ENCODE results near the gene GRIN1.
"Not testable (repeated sequence)": the region's sequence is repeated elsewhere in the genome, so short reads cannot be mapped to it uniquely, and the experiment has no call there.

The GRIN1 gene

DNA sequence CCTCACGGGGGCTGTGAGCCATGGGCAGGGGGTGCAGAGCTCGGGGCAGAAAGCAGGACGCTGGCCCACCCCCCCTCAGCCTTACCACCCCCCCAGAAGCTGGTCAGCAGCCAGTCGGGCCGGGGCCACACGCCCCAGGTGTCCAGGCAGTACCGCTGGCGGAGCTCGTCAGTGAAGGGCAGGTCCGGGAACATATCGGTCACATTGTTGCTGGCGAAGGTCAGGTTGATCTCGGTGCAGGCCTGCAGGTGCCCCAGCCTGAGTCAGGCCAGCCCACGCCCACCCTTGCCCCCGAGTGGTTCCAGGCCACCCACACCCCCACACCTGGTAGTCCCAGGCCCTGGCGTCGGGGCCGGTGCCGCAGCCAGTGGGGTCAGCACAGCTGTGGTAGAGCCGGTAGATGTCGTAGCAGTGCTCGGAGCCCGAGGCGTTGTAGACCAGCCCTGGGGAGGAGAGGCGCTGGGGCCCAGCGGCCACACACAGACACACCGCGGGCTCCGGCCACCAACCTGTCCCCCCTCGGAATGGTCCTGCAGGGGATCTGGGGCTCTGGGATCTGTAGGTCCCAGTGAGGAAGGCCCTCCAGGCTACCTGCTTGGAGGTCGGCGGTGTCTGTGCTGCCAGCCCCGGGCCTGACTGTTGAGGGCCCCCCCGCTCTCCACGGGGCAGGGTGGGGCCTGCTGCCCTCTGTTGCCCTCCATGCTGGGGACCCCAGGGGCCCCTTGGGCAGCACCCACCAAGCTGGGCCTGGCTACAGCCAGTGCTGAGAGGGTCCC is 27.0 kb upstream of the GRIN1 start:
- no peak for DNase-seq

DNA sequence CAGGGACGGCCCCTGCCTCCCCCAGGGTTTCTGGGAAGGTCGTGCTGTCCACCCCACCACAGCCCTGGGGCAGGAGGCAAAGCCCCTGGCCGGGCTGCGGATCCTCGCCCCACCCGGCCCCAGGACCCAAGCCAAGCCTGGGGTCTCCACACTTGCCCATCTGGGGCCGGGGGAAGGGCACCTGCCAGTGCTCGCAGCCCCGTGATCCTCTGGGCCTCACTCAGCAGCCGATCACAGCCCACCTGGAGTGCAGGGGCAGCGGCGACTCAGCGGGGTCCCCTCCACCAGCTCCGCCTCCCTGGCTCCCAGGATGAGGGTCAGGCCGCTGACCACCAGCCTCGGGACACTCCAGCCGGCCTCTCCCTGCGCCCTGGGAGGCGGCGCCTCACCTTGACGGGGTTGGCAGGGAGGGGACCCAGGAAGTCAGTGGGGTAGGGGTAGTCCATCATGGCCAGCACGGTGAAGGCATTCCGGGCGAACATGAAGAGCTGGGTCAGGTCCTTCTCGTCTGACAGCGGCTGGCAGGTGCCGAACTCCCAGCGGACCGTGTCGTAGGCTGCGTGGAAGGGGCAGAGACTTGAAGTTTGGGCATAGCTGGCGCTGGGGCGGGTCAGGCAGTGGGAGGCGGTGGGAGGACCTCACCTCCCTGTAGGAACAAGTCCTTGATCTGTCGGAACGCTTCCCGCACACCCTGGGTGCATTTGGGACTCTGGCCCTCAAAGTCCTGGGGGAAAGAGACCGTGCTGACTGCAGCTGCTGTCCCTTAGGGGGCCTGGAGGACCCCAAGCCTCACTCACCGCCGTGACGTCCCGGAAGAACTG is 26.2 kb upstream of the GRIN1 start:
- no peak for DNase-seq

- DNase-seq: peak in 2 of 5 donors; percentile 30 to 31
These were observed 25.4 kb upstream of the GRIN1 start for GRCh38 chr9:137113385-137114159.

GRCh38 chr9:137114220-137114612 is 24.7 kb upstream of the GRIN1 start:
- DNase-seq: no peak

DNA sequence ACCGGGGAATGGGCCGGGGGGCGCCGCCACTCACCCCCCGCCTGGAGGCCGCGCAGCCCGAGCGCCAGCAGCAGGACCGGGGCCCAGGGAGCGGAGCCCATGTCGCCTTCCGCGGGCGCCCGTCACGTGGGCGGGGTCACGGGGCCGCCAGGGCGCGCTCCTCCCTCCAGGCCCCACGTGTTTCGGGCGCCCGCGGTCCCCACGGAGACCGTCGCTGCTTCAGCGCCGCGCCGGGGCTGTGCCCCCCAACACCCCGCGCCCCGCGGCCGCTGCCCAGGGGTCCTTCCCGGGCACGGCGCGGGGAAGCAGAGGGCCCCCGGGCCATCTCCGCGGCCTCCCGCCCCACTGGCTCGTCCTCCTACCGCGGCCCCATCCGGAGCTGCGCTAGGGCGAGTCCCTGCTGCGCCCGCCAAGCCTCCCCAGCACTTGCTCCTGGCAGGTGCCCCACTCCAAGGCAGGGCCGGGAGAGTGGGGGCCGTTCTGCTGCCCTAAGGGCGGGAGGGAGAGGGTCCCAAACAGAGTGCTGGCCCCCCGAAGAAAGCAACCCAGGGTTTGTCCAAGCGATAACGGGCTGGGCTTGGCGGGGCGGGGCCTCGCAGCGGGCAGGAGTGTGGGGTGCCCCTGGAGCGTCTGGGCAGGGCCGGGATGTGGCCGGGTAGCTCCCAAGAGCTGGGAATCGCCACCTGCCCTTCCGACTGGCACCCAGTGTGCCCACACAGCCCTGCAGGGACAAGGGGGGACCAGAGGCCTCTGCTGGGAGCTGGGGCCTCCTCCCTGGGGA is 24.2 kb upstream of the GRIN1 start, which contains the start of gene DPP7:
TSS of gene DPP7 (minus strand) at position 121 of the 781 bp plus-strand sequence. CDS start at position 101, 20 bp downstream.
- peak; percentile 66 to 82 (median 73) for DNase-seq

- DNase-seq: no peak
These were observed 23.4 kb upstream of the GRIN1 start for GRCh38 chr9:137115394-137116026.

DNA sequence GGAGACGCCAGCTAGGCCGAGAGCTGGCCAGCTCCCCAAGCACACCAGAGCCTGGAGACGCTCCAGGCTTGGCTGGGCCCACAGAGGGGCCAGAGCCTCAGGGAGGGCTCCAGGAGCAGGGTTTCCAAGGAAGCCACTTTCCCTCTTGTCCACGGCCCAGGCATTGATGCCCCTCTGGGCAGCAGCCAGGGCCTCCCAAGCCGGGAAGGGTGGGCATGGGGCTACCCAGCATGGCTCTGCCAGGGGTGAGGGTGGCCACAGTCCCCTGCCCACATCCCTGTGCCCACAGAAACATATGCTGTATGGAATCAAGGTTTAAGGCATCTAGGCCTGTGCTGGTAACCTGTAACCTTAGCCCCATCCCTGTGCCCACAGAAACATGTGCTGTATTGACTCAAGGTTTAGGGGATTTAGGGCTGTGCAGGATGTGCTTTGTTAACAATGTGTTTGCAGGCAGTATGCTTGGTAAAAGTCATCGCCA is 22.9 kb upstream of the GRIN1 start:
- DNase-seq: no peak

DNA sequence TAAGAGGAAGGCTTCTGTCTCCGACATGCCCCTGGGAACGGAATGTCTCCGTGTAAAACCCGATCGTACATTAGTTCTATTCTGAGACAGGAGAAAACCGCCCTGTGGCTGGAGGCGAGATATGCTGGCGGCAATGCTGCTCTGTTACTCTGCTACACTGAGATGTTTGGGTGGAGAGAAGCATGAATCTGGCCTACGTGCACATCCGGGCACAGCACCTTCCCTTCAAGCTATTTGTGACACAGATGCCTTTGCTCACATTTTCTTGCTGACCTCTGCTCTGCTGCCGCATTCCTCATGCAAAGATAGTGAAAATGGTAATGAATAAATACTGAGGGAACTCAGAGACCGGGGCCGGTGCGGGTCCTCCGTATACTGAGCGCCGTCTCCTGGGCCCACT is 22.2 kb upstream of the GRIN1 start:
- no peak for DNase-seq

- DNase-seq: no peak
These were observed 21.7 kb upstream of the GRIN1 start for GRCh38 chr9:137117269-137117731.

- not testable (repeated sequence) for DNase-seq
These were observed 20.8 kb upstream of the GRIN1 start for GRCh38 chr9:137118092-137118603.

GRCh38 chr9:137121927-137122795 is 16.8 kb upstream of the GRIN1 start:
- DNase-seq: not testable (repeated sequence)

GRCh38 chr9:137122796-137123467 is 16.0 kb upstream of the GRIN1 start:
- DNase-seq: not testable (repeated sequence)

DNA sequence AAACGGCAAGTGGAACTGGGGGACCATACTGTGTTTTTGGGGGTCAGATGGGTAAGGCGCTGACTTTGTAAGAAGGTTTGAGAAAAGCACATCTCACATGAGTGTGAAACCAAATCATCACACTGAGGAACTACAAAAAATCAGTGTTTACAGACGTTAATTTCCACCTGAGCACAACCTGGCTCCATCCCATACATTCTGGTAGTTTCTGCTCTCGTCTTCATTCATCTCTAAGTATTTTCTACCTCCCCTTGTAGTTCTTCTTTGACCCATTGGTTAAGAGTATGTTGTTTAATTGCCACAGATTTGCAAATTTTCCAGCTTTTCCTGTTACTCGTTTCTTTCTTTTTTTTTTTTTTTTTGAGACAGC is 15.5 kb upstream of the GRIN1 start:
- no peak for DNase-seq

- DNase-seq: not testable (repeated sequence)
These were observed 14.9 kb upstream of the GRIN1 start for GRCh38 chr9:137123952-137124462.

DNA sequence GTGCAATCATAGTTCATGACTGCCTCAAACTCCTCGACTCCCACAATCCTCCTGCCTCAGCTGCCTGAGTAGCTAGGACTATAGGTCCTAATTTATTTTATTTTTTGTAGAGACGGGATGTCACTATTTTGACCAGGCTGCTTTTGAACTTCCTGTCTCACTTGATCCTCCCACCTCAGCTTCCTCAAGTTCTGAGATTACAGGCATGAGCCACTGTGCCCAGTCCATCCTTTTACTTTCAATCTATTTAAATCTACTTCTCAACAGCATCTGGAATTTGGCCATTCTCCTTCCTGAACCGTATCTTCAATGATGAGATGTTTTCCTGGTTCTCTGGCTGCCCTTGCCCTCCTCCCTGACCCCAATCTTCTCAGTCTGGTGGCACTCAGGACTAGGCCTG is 12.2 kb upstream of the GRIN1 start:
- no peak for DNase-seq

- peak in 2 of 5 donors; percentile 29 to 64 for DNase-seq
These were observed 11.4 kb upstream of the GRIN1 start for GRCh38 chr9:137127301-137128157.

GRCh38 chr9:137128158-137128861 is 10.6 kb upstream of the GRIN1 start:
- peak in 1 of 5 donors; percentile 25 for DNase-seq

Data from T-helper 1 cell (primary cell).